ENCODE results near the gene RAP1B.
"Not testable (repeated sequence)": the region's sequence is repeated elsewhere in the genome, so short reads cannot be mapped to it uniquely, and the experiment has no call there.

Gene RAP1B

GRCh38 chr12:68612697-68613096 lies 2.0 kb downstream of the RAP1B start:
- DNase-seq, result no peak

DNA sequence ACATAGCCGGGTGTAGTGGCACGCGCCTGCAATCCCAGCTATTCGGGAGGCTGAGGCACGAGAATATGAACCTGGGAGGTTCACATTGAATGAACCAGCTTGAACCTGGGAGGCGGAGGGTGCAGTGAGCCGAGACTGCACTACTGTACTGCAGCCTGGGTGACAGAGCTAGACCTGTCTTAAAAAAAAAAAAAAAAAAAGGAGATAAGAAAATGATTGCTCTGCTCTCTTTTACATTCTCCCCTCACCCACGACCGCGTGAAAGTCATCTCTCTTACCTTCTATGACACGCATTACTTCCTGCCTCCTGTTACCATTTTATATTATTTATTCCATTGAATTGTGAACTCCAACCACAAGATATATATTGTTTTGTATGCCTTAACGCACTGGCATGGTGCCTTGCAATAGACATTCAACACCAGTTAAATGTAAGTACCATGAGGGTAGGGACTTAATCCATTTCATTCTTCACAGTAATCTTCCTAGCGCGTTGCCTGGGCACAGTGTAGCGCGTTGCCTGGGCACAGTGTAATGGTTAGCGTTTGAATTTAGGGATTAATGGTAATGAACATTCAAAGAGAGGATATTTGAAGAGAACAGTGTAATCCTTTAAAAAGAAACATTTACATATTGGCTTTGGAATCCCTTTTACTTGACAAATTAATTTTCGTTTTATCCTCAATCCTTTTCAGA lies 2.7 kb downstream of the RAP1B start:
- no peak for DNase-seq

GRCh38 chr12:68614105-68614679 lies 3.5 kb downstream of the RAP1B start:
- DNase-seq, result no peak

- DNase-seq, result no peak
Observed at GRCh38 chr12:68614769-68615168, 4.1 kb downstream of the RAP1B start.

GRCh38 chr12:68617160-68617926 lies 6.6 kb downstream of the RAP1B start:
- no peak for DNase-seq

- DNase-seq, result no peak
Observed at GRCh38 chr12:68619541-68619940, 8.8 kb downstream of the RAP1B start.

- no peak for DNase-seq
Observed at GRCh38 chr12:68620519-68621471, 10.1 kb downstream of the RAP1B start.

DNA sequence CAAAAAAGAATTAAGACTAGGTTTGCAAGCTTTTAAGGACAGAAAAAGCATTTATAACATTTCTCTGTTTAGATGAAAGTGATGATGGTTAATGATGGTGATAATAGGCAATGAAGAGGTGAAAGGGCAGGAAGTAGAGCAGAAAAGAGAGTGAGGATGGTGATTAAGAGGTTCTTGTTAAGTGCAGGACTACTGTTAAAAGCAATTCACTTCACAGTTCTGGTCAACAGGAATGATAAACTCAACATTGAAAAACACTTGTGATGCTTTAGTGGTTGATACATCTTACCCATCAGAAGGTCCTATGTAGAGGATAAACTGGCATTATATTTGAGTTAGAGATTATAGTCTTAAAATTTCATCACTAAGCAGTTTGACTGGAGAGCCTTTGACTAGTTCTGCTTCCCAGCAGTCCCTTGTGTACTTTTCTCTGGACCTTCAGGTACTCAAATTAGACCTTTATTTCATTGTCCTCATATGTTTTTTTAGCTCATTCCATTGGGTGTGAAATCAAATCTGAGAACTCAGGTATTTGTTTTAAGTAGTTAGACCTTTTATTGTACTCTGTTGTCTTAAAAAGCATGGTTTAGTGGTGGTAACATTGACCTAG lies 10.9 kb downstream of the RAP1B start:
- DNase-seq, result no peak

DNA sequence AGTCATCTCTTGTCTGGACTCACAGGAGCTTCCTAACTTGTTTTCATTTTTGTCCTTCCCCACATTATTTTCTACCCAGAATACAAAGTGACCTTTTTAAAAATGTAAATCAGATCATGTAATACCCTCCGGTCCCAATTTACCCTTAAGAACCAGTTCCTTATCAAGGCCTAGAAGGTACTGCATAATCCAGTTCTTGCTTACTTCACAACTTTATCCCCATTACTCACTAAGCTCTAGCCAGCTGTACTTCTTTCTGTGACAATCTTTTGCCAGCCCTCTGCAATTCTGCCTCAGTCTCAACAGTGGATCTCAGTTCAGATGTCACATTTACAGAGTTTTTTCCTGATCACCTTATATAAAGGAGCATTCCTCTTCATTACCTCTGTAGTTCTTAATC lies 11.6 kb downstream of the RAP1B start:
- no peak for DNase-seq

- DNase-seq, result no peak
Observed at GRCh38 chr12:68623059-68623458, 12.4 kb downstream of the RAP1B start.

GRCh38 chr12:68623984-68624383 lies 13.3 kb downstream of the RAP1B start:
- DNase-seq, result no peak

GRCh38 chr12:68624933-68625332 lies 14.2 kb downstream of the RAP1B start:
- no peak for DNase-seq

GRCh38 chr12:68627673-68628319 lies 17.1 kb downstream of the RAP1B start:
- DNase-seq, result no peak

- no peak for DNase-seq
Observed at GRCh38 chr12:68628698-68629097, 18.0 kb downstream of the RAP1B start.

DNA sequence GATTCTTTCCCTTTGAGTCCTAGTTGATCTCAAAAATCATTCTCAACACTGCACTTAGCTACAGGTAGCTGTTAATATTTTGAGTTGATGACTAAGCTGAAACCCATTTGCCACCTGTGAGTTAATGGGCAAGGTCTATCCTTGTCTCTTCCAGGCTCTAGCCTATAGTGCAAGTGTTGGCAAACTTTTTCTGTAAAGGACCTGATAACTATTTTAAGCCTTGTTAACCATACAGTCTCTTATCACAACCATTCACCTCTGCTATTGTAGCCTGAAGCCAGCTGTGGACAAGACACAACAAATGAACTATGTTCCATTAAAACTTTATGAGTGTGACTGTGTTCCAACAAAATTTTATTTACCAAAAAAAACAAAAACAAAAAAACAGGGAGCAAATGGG lies 19.4 kb downstream of the RAP1B start:
- no peak for DNase-seq

DNA sequence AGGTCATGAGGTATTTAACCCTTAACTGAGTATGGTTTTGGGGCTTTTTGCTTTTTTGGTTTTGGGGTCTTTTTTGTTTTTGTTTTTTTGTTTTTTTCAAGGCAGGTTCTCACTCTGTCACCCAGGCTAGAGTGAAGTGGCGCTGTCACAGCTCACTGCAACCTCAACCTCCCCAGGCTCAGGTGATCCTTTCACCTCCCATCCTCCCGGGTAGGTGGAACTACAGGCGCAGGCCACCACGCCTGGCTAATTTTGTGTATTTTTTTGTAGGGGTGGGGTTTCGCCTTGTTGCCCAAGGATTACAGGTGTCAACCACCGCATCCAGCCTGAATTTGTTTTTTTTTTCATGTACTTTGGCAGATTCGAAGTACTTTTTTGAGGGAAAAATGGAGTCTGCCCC lies 19.9 kb downstream of the RAP1B start:
- no peak for DNase-seq

- DNase-seq, result no peak
Observed at GRCh38 chr12:68631227-68631626, 20.5 kb downstream of the RAP1B start.

DNA sequence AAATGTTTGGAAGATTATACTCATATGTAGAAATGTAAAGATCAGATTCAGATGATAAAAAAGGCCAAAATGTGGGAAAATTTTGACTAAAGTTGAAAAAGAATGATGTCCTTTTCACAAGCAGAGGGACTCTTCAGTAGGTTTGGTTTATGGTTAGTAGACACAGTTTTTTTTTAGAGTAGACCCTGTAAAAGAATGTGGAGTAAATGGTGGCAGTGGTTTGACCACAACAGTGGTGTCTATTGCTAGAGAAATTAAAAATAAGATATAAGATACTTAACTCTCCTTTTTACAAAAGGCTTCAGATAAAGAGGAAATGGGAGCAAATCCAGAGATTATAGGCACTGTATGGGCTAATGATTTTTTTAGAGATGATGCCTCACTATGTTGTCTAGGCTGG lies 21.8 kb downstream of the RAP1B start:
- DNase-seq, result no peak

GRCh38 chr12:68633614-68634558 lies 23.2 kb downstream of the RAP1B start:
- DNase-seq, result no peak

- no peak for DNase-seq
Observed at GRCh38 chr12:68636268-68636667, 25.6 kb downstream of the RAP1B start.

DNA sequence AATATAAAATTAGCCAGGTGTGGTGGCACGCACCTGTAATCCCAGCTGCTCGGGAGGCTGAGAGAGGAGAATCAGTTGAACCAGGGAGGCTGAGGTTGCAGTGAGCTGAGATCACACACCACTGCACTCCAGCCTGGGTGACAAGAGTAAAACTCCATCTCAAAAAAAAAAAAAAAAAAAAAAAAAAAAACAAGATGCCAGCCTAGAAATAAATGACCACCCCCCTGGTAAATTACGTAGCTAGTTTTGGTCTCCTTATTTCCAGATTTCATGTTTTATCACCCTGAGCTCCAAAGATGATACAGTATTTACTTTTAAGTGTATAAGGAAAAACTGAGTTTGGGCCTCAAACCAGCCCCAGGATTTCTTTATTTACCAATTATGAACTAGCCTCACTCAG lies 26.7 kb downstream of the RAP1B start:
- DNase-seq, result not testable (repeated sequence)

Data from NCI-H187 treated with DMSO at 0.1 percent for 48 hours (cell line).